HG03108 (cell line): Measurements from ENCODE around the gene IZUMO3.
"Not testable (repeated sequence)": the region's sequence is repeated elsewhere in the genome, so short reads cannot be mapped to it uniquely, and the experiment has no call there.

ENCODE experiments used
- ATAC-seq: cut with Tn5 transposase; IDR thresholded peaks from one replicate; pipeline ENCODE4 v1.9.1; 2021; ENCODE audit warnings: moderate library complexity; ENCODE audit not compliant: unreplicated experiment

The IZUMO3 gene

GRCh38 chr9:24545847-24546522 lies at the start of gene IZUMO3:
Gene IZUMO3, minus strand, starts transcription at chr9:24545897. Its CDS starts 248 bp downstream, at chr9:24545649.
- ATAC-seq, result no peak

- ATAC-seq, result no peak
These were observed 48.6 kb upstream of the IZUMO3 start for GRCh38 chr9:24594234-24594850.

GRCh38 chr9:24590432-24590831 lies 44.7 kb upstream of the IZUMO3 start:
- ATAC-seq, result no peak

- no peak for ATAC-seq
These were observed 42.2 kb upstream of the IZUMO3 start for GRCh38 chr9:24587883-24588282.

GRCh38 chr9:24582146-24583126 lies 36.7 kb upstream of the IZUMO3 start:
- ATAC-seq, result no peak

GRCh38 chr9:24580005-24580404 lies 34.3 kb upstream of the IZUMO3 start:
- ATAC-seq, result not testable (repeated sequence)

- ATAC-seq, result no peak
These were observed 26.7 kb upstream of the IZUMO3 start for GRCh38 chr9:24572406-24572805.

- ATAC-seq, result no peak
These were observed 16.3 kb upstream of the IZUMO3 start for GRCh38 chr9:24561957-24562356.

GRCh38 chr9:24553183-24553552 lies 7.5 kb upstream of the IZUMO3 start:
- no peak for ATAC-seq

- ATAC-seq, result no peak
These were observed 7.0 kb upstream of the IZUMO3 start for GRCh38 chr9:24552526-24553182.

GRCh38 chr9:24545285-24545684 lies 412 bp downstream of the IZUMO3 start:
- no peak for ATAC-seq

GRCh38 chr9:24518545-24518944 lies 27.2 kb downstream of the IZUMO3 start:
- no peak for ATAC-seq

GRCh38 chr9:24516463-24516862 lies 29.2 kb downstream of the IZUMO3 start:
- ATAC-seq, result no peak

GRCh38 chr9:24509850-24510249 lies 35.8 kb downstream of the IZUMO3 start:
- no peak for ATAC-seq

- ATAC-seq, result no peak
These were observed 41.2 kb downstream of the IZUMO3 start for GRCh38 chr9:24504521-24504920.

- ATAC-seq, result no peak
These were observed 43.3 kb downstream of the IZUMO3 start for GRCh38 chr9:24502206-24502937.

GRCh38 chr9:24500761-24501160 lies 44.9 kb downstream of the IZUMO3 start:
- ATAC-seq, result no peak

GRCh38 chr9:24498632-24499031 lies 47.1 kb downstream of the IZUMO3 start:
- ATAC-seq, result no peak

- ATAC-seq, result no peak
These were observed 48.0 kb downstream of the IZUMO3 start for GRCh38 chr9:24497671-24498070.
